Ishikawa (cell line): Measurements from ENCODE around the gene MCM7.

ENCODE experiments used
- EP300 ChIP-seq: IDR thresholded peaks from 2 replicates; pipeline ENCODE4 v1.6.1; 2012; ENCODE audit warnings: borderline replicate concordance
- TF ChIP-seq, protein P1 (sequence below): IDR thresholded peaks from 2 replicates; pipeline ENCODE4 v1.6.1; 2012; ENCODE audit warnings: low read depth, mild to moderate bottlenecking

DNA sequence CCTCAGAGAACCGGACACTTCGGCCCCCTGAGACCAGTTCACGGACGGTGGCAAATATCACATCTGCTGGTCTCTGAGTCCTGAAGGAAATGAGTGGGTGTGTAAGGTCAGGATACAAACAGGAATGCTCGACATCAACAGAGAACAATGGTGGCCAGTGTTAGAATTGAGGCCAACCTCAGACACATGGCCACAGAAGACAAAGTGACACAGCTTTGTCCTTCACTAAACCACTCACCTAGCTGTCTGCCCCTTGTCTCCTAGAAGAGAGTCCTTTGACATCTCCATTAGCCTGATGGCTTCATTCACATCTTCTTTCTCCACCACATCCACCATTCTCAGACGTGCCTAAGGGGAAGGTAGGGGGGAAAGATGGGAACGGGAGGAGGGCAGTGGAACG lies 8.1 kb downstream of the MCM7 start:
- TF ChIP-seq, protein P1, sequence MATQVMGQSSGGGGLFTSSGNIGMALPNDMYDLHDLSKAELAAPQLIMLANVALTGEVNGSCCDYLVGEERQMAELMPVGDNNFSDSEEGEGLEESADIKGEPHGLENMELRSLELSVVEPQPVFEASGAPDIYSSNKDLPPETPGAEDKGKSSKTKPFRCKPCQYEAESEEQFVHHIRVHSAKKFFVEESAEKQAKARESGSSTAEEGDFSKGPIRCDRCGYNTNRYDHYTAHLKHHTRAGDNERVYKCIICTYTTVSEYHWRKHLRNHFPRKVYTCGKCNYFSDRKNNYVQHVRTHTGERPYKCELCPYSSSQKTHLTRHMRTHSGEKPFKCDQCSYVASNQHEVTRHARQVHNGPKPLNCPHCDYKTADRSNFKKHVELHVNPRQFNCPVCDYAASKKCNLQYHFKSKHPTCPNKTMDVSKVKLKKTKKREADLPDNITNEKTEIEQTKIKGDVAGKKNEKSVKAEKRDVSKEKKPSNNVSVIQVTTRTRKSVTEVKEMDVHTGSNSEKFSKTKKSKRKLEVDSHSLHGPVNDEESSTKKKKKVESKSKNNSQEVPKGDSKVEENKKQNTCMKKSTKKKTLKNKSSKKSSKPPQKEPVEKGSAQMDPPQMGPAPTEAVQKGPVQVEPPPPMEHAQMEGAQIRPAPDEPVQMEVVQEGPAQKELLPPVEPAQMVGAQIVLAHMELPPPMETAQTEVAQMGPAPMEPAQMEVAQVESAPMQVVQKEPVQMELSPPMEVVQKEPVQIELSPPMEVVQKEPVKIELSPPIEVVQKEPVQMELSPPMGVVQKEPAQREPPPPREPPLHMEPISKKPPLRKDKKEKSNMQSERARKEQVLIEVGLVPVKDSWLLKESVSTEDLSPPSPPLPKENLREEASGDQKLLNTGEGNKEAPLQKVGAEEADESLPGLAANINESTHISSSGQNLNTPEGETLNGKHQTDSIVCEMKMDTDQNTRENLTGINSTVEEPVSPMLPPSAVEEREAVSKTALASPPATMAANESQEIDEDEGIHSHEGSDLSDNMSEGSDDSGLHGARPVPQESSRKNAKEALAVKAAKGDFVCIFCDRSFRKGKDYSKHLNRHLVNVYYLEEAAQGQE = no peak
- no peak for TF ChIP-seq EP300
